CD8-positive, alpha-beta memory T cell (primary cell): ENCODE data around the gene CHID1. TPM values are rescaled to one million over a fixed set of nuclear protein-coding genes. Genes with fewer than 3 reads are reported as not detected.

Source experiments
- CTCF ChIA-PET: fragments of 350-600 bp; sonication (Branson Sonifier 250); formaldehyde crosslinking; loops from one replicate; lab custom pipeline; 2021; ENCODE audit warnings: antibody characterized with exemption; lab: Charles Lee
- POLR2A ChIA-PET: fragments of 350-600 bp; sonication (Branson Sonifier 250); formaldehyde crosslinking; loops from one replicate; lab custom pipeline; 2021; ENCODE audit warnings: antibody characterized with exemption; lab: Charles Lee
- DNase-seq, 5 donors: peaks; one replicate each; pipeline versions ENCODE4 v3.0.0 to v3.0.0-alpha.2; 2020 to 2022; ENCODE audit warnings: mixed read lengths in 1 of 5
- H3K27ac ChIP-seq: one replicate; pipeline ENCODE4 v1.7.0; 2013; ENCODE audit warnings: low read depth, mild to moderate bottlenecking, low read length, moderate library complexity
- H3K27me3 ChIP-seq: 2 replicates; pipeline ENCODE4 v1.7.0; 2013; ENCODE audit warnings: low read length, mild to moderate bottlenecking; ENCODE audit not compliant: insufficient read depth, poor library complexity, severe bottlenecking
- H3K36me3 ChIP-seq: 2 replicates; pipeline ENCODE4 v1.7.0; 2013; ENCODE audit warnings: mild to moderate bottlenecking, low read length, moderate library complexity; ENCODE audit not compliant: insufficient read depth
- H3K4me1 ChIP-seq: 2 replicates; pipeline ENCODE4 v1.7.0; 2013; ENCODE audit warnings: mild to moderate bottlenecking, low read length, moderate library complexity; ENCODE audit not compliant: insufficient read depth
- H3K4me3 ChIP-seq: 2 replicates; pipeline ENCODE4 v1.7.0; 2013; ENCODE audit warnings: mild to moderate bottlenecking, low read length
- H3K9me3 ChIP-seq: 2 replicates; pipeline ENCODE4 v1.7.0; 2013; ENCODE audit warnings: mild to moderate bottlenecking, low read length
- H3K27ac Mint-ChIP-seq, 8 donors: one replicate each; pipeline ENCODE4 v1.8.0; 2020 to 2021; ENCODE audit warnings: mixed read lengths in 8 of 8, mild to moderate bottlenecking in 6 of 8, inconsistent platforms in 3 of 8, moderate library complexity in 3 of 8
- H3K27me3 Mint-ChIP-seq, 2 donors: one replicate each; pipeline ENCODE4 v1.8.0; 2020 to 2021; ENCODE audit warnings: mixed read lengths in 2 of 2, mild to moderate bottlenecking in 1 of 2, moderate library complexity in 1 of 2
- H3K36me3 Mint-ChIP-seq, 3 donors: one replicate each; pipeline ENCODE4 v1.8.0; 2020 to 2021; ENCODE audit warnings: mixed read lengths in 3 of 3, inconsistent platforms in 1 of 3, mild to moderate bottlenecking in 1 of 3
- H3K4me1 Mint-ChIP-seq, 3 donors: one replicate each; pipeline ENCODE4 v1.8.0; 2020 to 2021; ENCODE audit warnings: mixed read lengths in 3 of 3, inconsistent platforms in 1 of 3, mild to moderate bottlenecking in 1 of 3
- H3K4me3 Mint-ChIP-seq, 7 donors: one replicate each; pipeline ENCODE4 v1.8.0; 2020 to 2021; ENCODE audit warnings: mixed read lengths in 7 of 7, mild to moderate bottlenecking in 6 of 7, moderate library complexity in 4 of 7, inconsistent platforms in 2 of 7
- H3K9me3 Mint-ChIP-seq, 5 donors: one replicate each; pipeline ENCODE4 v1.8.0; 2020 to 2022; ENCODE audit warnings: mixed read lengths in 5 of 5, mild to moderate bottlenecking in 3 of 5, moderate library complexity in 2 of 5, inconsistent platforms in 1 of 5
- polyA plus RNA-seq: library from polyadenylated mRNA; unstranded; fragments of 300-500 nt; fragmentation: Illumina TruSeq; gene quantifications from one replicate; pipeline ENCODE4 v1.2.3, GENCODE V29; 2021
- total RNA-seq, 2 experiments: library from RNA; stranded (reverse); gene quantifications; one replicate each; pipeline ENCODE4 v1.2.3, GENCODE V29; 2021

CHID1 gene
- total and polyA plus RNA-seq, 3 experiments from 2014 or later: 57.1 to 94.1 (median 87.2) TPM

DNA sequence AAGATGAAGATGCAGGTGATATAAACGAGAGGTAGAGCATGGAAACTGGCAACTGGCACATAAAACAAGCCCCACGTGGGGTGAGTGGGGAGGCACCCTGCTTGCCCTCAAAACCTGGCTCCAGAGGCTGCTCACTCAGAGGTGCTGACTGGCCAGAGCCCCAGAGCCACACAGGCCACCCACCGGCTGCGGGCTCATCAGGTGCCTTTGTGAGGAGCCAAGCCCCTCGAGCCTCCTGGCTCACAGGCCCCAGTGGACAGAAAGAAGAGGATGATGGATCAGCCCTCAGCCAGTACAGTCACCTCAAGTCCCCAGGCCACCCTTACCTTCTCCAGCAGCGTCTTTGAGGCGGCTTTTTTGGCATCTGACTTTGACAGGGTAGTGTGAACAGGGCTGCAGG lies 6.2 kb downstream of the CHID1 start:
- Mint-ChIP-seq H3K27me3 (no peaks in the 10 kb centered on the region), H3K4me1 (peaks cover 9 to 17% (median 12%) of the 10 kb centered on the region in 3 donors), H3K9me3 (no peaks in the 10 kb centered on the region), H3K4me3 (no peak overlapping the region), H3K36me3 (peaks cover 4 to 59% (median 5%) of the 10 kb centered on the region in 3 donors), H3K27ac (no peak overlapping the region)
- Histone ChIP-seq H3K27ac (no peak overlapping the region), H3K36me3 (peaks cover 27% of the 10 kb centered on the region), H3K4me1 (peaks cover under 1% of the 10 kb centered on the region), H3K4me3 (no peak overlapping the region), H3K27me3 (no peaks in the 10 kb centered on the region), H3K9me3 (no peaks in the 10 kb centered on the region)
- no peak for DNase-seq
- ChIA-PET CTCF (no interaction called here), POLR2A (no interaction called here)

DNA sequence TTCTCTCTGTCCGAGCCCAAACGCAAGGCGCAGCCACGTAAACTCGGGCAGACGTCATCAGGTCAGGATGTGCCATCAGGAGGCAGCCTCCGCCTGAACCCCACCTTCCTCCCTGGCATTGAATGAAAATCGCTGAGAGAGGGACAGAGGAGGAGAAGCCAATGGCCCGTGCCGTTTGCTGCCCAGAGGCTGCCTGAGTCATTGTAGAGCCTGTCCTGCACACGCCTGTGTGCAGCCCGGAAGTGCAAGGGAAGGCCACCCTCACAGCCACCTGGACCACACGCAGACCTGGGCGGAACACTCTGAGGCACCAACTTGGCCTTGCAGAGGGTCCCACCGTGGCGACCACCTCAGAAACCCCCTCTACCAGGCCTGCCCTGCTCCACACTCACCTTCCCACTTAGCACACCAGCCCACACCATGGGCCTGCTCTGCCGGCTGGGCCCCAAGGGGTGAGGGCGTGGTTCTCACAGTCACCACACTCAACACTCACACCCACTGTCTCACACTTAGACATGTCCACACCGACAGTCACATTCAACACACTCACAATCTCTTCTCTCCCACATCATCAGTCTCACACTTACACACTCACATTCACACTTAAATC lies 9.1 kb downstream of the CHID1 start:
- H3K9me3 ChIP-seq: no peaks in the 10 kb centered on the region
- H3K27me3 ChIP-seq: no peaks in the 10 kb centered on the region
- H3K27me3 Mint-ChIP-seq: no peaks in the 10 kb centered on the region
- ChIA-PET CTCF (no interaction called here), POLR2A (no interaction called here)
- H3K4me3 Mint-ChIP-seq: no peak overlapping the region
- H3K27ac Mint-ChIP-seq: peak overlapping the region in 2 of 8 donors; percentile 0 to 80
- no peak for DNase-seq
- H3K4me1 Mint-ChIP-seq: peaks cover 3 to 6% (median 5%) of the 10 kb centered on the region in 3 donors
- H3K36me3 Mint-ChIP-seq: peaks cover 4 to 68% (median 5%) of the 10 kb centered on the region in 3 donors
- no peak overlapping the region for H3K4me3 ChIP-seq
- H3K36me3 ChIP-seq: peaks cover 27% of the 10 kb centered on the region
- H3K27ac ChIP-seq: no peak overlapping the region
- H3K9me3 Mint-ChIP-seq: no peaks in the 10 kb centered on the region
- H3K4me1 ChIP-seq: no peaks in the 10 kb centered on the region

- POLR2A ChIA-PET: no interaction called here
These were observed 10.1 kb downstream of the CHID1 start for GRCh38 chr11:900545-900944.

DNA sequence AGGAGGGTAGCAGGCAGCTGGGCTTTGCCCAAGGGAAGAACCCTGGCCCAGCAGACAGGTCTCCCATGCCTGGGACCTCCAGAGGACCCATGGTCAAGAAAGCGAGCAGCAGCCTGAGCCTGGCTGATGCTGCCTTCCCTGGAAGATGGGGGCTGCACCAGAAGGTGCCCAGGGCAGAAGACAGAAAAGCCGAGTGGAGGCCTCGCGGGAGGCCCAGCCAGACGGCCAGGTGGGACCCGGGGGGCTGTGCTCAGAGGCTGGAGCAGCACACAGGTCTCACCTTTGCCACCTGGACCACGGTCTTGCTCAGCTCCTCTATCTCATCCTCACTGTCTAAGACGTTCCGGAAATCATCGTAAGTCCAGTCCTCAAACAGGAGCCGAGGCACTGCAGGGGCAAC lies 10.9 kb downstream of the CHID1 start:
- Mint-ChIP-seq H3K4me1 (peaks cover 0 to 5% (median 5%) of the 10 kb centered on the region in 3 donors), H3K27me3 (no peaks in the 10 kb centered on the region), H3K9me3 (no peaks in the 10 kb centered on the region), H3K4me3 (no peak overlapping the region), H3K36me3 (peaks cover 4 to 61% (median 5%) of the 10 kb centered on the region in 3 donors), H3K27ac (peak overlapping the region in 1 of 8 donors; percentile 86)
- Histone ChIP-seq H3K27me3 (no peaks in the 10 kb centered on the region), H3K4me3 (no peak overlapping the region), H3K4me1 (no peaks in the 10 kb centered on the region), H3K36me3 (peaks cover 27% of the 10 kb centered on the region), H3K9me3 (no peaks in the 10 kb centered on the region), H3K27ac (no peak overlapping the region)
- no peak for DNase-seq
- POLR2A ChIA-PET: no interaction called here
- CTCF ChIA-PET: no interaction called here

More at GRCh38 chr11:900545-900944, 10.1 kb downstream of the CHID1 start:
- no peak overlapping the region for H3K27ac ChIP-seq
- H3K4me1 ChIP-seq: no peaks in the 10 kb centered on the region
- peaks cover under 1 to 5% (median 5%) of the 10 kb centered on the region in 3 donors for H3K4me1 Mint-ChIP-seq
- peaks cover 4 to 63% (median 5%) of the 10 kb centered on the region in 3 donors for H3K36me3 Mint-ChIP-seq
- H3K9me3 Mint-ChIP-seq: no peaks in the 10 kb centered on the region
- no peaks in the 10 kb centered on the region for H3K27me3 Mint-ChIP-seq
- CTCF ChIA-PET: no interaction called here
- no peak for DNase-seq
- H3K27ac Mint-ChIP-seq: no peak overlapping the region
- H3K27me3 ChIP-seq: no peaks in the 10 kb centered on the region
- H3K4me3 ChIP-seq: no peak overlapping the region
- peaks cover 27% of the 10 kb centered on the region for H3K36me3 ChIP-seq
- no peak overlapping the region for H3K4me3 Mint-ChIP-seq
- H3K9me3 ChIP-seq: no peaks in the 10 kb centered on the region

GRCh38 chr11:898540-899190 lies 11.9 kb downstream of the CHID1 start:
- H3K27me3 Mint-ChIP-seq: no peaks in the 10 kb centered on the region
- Histone ChIP-seq H3K4me3 (no peak overlapping the region), H3K4me1 (no peaks in the 10 kb centered on the region), H3K36me3 (peaks cover 19% of the 10 kb centered on the region), H3K27me3 (no peaks in the 10 kb centered on the region), H3K9me3 (no peaks in the 10 kb centered on the region), H3K27ac (no peak overlapping the region)
- no peak overlapping the region for H3K4me3 Mint-ChIP-seq
- ChIA-PET CTCF (no interaction called here), POLR2A (no interaction called here)
- H3K36me3 Mint-ChIP-seq: peaks cover 4 to 50% (median 5%) of the 10 kb centered on the region in 3 donors
- no peaks in the 10 kb centered on the region for H3K9me3 Mint-ChIP-seq
- H3K27ac Mint-ChIP-seq: no peak overlapping the region
- DNase-seq: no peak
- H3K4me1 Mint-ChIP-seq: peaks cover 0 to 5% (median 5%) of the 10 kb centered on the region in 3 donors

DNA sequence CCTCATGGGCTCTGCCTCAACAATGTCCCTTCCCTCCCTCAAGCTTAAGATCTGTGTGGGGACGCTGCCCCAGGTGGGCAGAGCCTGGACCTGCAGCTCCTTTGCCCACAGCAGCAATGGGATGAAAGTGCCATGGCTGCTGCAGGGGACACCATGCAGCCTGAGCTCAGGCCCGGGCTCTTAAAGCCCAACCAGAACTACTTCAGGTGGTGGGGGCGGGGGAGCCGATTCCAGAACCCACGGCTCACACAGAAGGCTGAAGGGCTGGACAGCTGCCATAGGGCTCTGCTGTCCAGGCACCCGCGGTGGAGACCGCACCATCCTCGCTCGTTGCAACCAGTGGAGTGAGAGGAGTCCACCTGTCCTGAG lies 12.5 kb downstream of the CHID1 start:
- Mint-ChIP-seq H3K4me3 (no peak overlapping the region), H3K27ac (no peak overlapping the region), H3K9me3 (no peaks in the 10 kb centered on the region), H3K27me3 (no peaks in the 10 kb centered on the region), H3K36me3 (peaks cover 4 to 45% (median 5%) of the 10 kb centered on the region in 3 donors), H3K4me1 (peaks cover 0 to 5% (median 5%) of the 10 kb centered on the region in 3 donors)
- H3K27me3 ChIP-seq: no peaks in the 10 kb centered on the region
- ChIA-PET CTCF (no interaction called here), POLR2A (no interaction called here)
- H3K9me3 ChIP-seq: no peaks in the 10 kb centered on the region
- no peak for DNase-seq
- H3K27ac ChIP-seq: no peak overlapping the region
- H3K4me1 ChIP-seq: no peaks in the 10 kb centered on the region
- H3K4me3 ChIP-seq: no peak overlapping the region
- peaks cover 18% of the 10 kb centered on the region for H3K36me3 ChIP-seq

DNA sequence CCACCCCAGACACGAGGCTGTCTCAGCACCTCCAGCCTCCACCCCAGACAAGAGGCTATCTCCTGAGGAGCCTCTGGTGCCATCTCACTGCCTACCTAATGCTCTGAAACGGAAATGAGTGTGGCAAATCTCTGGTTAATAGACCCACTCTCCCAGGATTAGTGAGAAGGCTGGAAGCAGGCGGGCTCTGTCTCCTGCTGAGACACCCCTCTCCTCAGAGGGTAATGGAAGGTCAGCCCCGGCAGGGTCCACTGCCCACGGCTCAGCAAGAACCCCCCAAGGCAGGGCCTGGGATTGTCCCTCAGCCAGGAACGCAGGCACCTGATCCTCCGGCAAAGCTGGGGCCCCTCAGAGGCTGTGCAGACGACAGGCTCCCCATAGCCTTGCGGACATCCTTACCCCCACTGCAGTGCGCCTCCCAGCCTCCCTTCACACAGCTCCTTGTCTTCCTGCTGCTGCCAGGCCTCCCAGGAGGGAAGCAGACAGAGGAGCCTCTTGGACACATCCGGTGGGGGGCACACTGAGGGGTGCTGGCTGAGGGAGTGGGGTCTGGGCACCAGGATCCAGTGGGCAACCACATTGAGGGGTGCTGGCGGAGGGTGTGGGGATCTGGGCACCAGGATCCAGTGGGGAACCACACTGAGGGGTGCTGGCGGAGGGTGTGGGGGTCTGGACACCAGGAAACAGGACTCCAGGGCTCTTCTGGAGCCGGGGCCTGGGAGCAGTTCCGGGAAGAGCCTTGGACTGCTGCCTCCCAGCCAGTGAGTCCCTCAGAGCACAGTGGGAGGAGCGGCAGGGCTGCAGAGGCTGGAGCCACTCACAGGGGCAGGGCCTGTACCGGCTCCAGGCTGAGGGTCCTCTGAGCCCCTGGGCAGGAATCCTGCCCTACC lies 13.1 kb downstream of the CHID1 start:
- no peaks in the 10 kb centered on the region for H3K27me3 Mint-ChIP-seq
- H3K36me3 Mint-ChIP-seq: peaks cover 4 to 39% (median 5%) of the 10 kb centered on the region in 3 donors
- DNase-seq: no peak
- CTCF ChIA-PET: no interaction called here
- H3K4me1 ChIP-seq: no peaks in the 10 kb centered on the region
- peaks cover 11% of the 10 kb centered on the region for H3K36me3 ChIP-seq
- H3K4me1 Mint-ChIP-seq: peaks cover 0 to 5% (median 5%) of the 10 kb centered on the region in 3 donors
- POLR2A ChIA-PET: no interaction called here
- H3K4me3 ChIP-seq: no peak overlapping the region
- H3K27ac Mint-ChIP-seq: no peak overlapping the region
- H3K9me3 ChIP-seq: no peaks in the 10 kb centered on the region
- no peaks in the 10 kb centered on the region for H3K9me3 Mint-ChIP-seq
- no peak overlapping the region for H3K4me3 Mint-ChIP-seq
- no peaks in the 10 kb centered on the region for H3K27me3 ChIP-seq
- H3K27ac ChIP-seq: no peak overlapping the region
